ENCODE measurements around the gene CBFA2T2. TPM values are rescaled to one million over a fixed set of nuclear protein-coding genes. Genes with fewer than 3 reads are reported as not detected.

CBFA2T2 gene
- total RNA-seq, 1 donor from 2014 or later = 15.7 TPM

GRCh38 chr20:33537608-33538007 lies 47.7 kb downstream of the CBFA2T2 start:
- intact Hi-C loops (cut with DNase I) = no loop called here
- Histone ChIP-seq H3K4me3 (no peak overlapping the region), H3K27me3 (no peaks in the 10 kb centered on the region), H3K36me3 (no peaks in the 10 kb centered on the region), H3K4me1 (peaks cover 8% of the 10 kb centered on the region), H3K9me3 (no peaks in the 10 kb centered on the region), H3K27ac (no peak overlapping the region)
- ATAC-seq (no peak), DNase-seq (no peak)
- TF ChIP-seq CTCF (IDR thresholded peaks at IDR 0.05) = no peak

GRCh38 chr20:33539129-33539528 lies 49.2 kb downstream of the CBFA2T2 start:
- Histone ChIP-seq H3K4me3 (no peak overlapping the region), H3K27ac (no peak overlapping the region), H3K36me3 (no peaks in the 10 kb centered on the region), H3K27me3 (no peaks in the 10 kb centered on the region), H3K4me1 (peaks cover 6% of the 10 kb centered on the region), H3K9me3 (no peaks in the 10 kb centered on the region)
- DNase-seq = no peak
- intact Hi-C loops (cut with DNase I) = no loop called here
- ATAC-seq = no peak
- TF ChIP-seq CTCF (IDR thresholded peaks at IDR 0.05) = no peak

GRCh38 chr20:33540427-33540826 lies 50.5 kb downstream of the CBFA2T2 start:
- no peak for ATAC-seq
- peaks cover 6% of the 10 kb centered on the region for H3K4me1 ChIP-seq

GRCh38 chr20:33541074-33541473 lies 51.2 kb downstream of the CBFA2T2 start:
- Histone ChIP-seq H3K27ac (no peak overlapping the region), H3K27me3 (no peaks in the 10 kb centered on the region), H3K4me3 (no peak overlapping the region), H3K9me3 (no peaks in the 10 kb centered on the region), H3K4me1 (peaks cover 6% of the 10 kb centered on the region), H3K36me3 (no peaks in the 10 kb centered on the region)
- no peak for TF ChIP-seq CTCF (IDR thresholded peaks at IDR 0.05)
- intact Hi-C loops (cut with DNase I) = no loop called here
- DNase-seq (no peak), ATAC-seq (no peak)

More at GRCh38 chr20:33540427-33540826, 50.5 kb downstream of the CBFA2T2 start:
- no peak for DNase-seq
- no peak for TF ChIP-seq CTCF (IDR thresholded peaks at IDR 0.05)
- intact Hi-C loops (cut with DNase I) = no loop called here
- Histone ChIP-seq H3K27ac (no peak overlapping the region), H3K4me3 (no peak overlapping the region), H3K9me3 (no peaks in the 10 kb centered on the region), H3K36me3 (no peaks in the 10 kb centered on the region), H3K27me3 (no peaks in the 10 kb centered on the region)

GRCh38 chr20:33541797-33542196 lies 51.9 kb downstream of the CBFA2T2 start:
- no peak overlapping the region for H3K4me3 ChIP-seq
- H3K4me1 ChIP-seq = peaks cover 6% of the 10 kb centered on the region
- ATAC-seq (no peak), DNase-seq (no peak)
- no peak for TF ChIP-seq CTCF (IDR thresholded peaks at IDR 0.05)
- H3K27ac ChIP-seq = no peak overlapping the region
- H3K27me3 ChIP-seq = no peaks in the 10 kb centered on the region
- H3K36me3 ChIP-seq = no peaks in the 10 kb centered on the region
- intact Hi-C loops (cut with DNase I) = no loop called here
- H3K9me3 ChIP-seq = no peaks in the 10 kb centered on the region

- Histone ChIP-seq H3K9me3 (no peaks in the 10 kb centered on the region), H3K4me3 (no peak overlapping the region), H3K4me1 (no peaks in the 10 kb centered on the region), H3K27me3 (no peaks in the 10 kb centered on the region), H3K36me3 (no peaks in the 10 kb centered on the region), H3K27ac (no peak overlapping the region)
- no peak for TF ChIP-seq CTCF (IDR thresholded peaks at IDR 0.05)
- intact Hi-C loops (cut with DNase I) = no loop called here
- no peak for DNase-seq
- no peak for ATAC-seq
These were observed 55.9 kb downstream of the CBFA2T2 start for GRCh38 chr20:33545763-33546162.

Data from upper lobe of right lung (tissue), 1 donor.